ENCODE results near the gene DNTTIP2.

DNTTIP2 gene

DNA sequence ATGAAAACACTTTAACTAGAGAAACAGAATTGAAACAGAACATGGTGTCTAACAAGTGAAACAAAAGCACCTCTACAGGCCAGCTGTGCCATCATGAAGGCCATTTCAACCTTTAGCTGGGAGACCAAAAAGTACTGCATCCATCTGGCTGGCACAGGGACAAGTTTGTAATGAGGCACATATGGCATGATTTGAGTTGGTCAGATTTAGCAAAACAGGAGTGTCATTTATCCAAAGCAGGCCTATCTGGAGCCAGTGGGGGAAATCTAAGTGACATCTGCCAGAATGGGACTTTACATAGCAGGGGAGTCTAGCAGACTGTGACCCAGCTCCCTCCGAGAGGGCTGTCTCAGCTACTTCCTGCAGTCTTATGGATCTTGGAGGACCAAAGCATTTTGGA is 51.9 kb downstream of the DNTTIP2 start:
- ATAC-seq (replicated peaks; ENCODE audit: extremely low read depth, poor library complexity, severe bottlenecking): no peak
- DNase-seq (ENCODE audit: low spot score in 2 of 2): no peak
- Mint-ChIP-seq H3K9me3 (no peaks in the 10 kb centered on the region), H3K36me3 (ENCODE audit: insufficient read depth) (no peaks in the 10 kb centered on the region), H3K4me3 (no peak overlapping the region), H3K27me3 (no peaks in the 10 kb centered on the region), H3K27ac (ENCODE audit: low read depth) (no peak overlapping the region), H3K4me1 (no peaks in the 10 kb centered on the region)

DNA sequence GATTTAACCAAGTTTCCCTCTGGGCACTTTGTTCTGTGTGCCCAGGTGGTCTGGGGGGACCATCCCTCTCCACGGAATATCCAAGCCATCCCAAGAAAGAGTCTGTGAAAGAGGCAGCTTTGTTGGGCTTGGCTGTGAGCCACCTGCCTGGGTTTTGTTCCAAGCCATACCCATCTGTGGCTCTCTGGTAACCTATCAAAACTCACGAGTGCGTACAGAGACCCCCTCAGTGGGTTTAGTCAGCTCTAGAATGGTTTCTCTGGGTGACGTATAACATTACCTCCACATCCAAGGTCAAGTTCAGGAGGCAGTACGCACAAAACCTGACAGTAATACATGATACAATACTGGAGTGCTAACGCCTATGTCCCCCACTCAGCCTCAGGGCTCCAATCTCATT is 54.2 kb downstream of the DNTTIP2 start:
- no peak for ATAC-seq (replicated peaks; ENCODE audit: extremely low read depth, poor library complexity, severe bottlenecking)
- Mint-ChIP-seq H3K4me1 (no peaks in the 10 kb centered on the region), H3K9me3 (no peaks in the 10 kb centered on the region), H3K27me3 (no peaks in the 10 kb centered on the region), H3K27ac (ENCODE audit: low read depth) (no peak overlapping the region), H3K4me3 (no peak overlapping the region), H3K36me3 (ENCODE audit: insufficient read depth) (no peaks in the 10 kb centered on the region)
- no peak for DNase-seq (ENCODE audit: low spot score in 2 of 2)

DNA sequence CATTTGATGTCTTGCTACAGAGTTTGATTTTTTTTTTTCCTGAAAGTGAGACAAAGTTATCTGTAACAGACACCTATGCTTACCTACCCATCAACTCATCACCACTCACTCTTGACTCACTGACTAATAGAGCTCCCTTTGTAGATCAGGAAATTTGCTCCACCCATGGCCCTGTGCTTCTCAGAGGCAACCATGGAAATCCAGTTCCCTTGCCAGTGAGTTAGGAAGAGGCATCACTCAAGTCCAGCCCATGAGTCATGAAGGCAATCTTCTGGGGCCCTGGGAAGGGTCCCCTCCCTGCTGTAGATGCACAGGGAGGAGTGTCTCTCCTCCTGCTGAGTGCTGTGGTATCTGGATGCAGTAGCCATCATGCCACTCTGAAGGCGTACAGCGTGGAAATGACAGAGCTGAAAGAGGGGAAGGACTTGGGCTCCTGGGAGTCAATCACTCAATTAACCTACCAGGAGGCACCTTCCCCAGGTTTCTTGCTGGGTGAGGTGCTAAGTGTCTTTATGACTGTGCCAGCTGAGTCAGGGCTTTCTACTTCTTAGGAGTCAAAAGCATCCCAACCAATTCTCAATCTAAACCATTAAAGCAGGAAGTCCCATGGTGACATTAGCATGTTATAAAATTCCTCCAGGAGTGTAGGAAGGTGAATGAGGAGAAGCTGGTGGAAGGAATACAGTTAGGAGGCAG is 56.1 kb downstream of the DNTTIP2 start:
- Mint-ChIP-seq H3K4me3 (no peak overlapping the region), H3K27me3 (no peaks in the 10 kb centered on the region), H3K4me1 (peaks cover 9% of the 10 kb centered on the region), H3K9me3 (no peaks in the 10 kb centered on the region), H3K36me3 (ENCODE audit: insufficient read depth) (no peaks in the 10 kb centered on the region), H3K27ac (ENCODE audit: low read depth) (no peak overlapping the region)
- ATAC-seq (replicated peaks; ENCODE audit: extremely low read depth, poor library complexity, severe bottlenecking) (no peak), DNase-seq (ENCODE audit: low spot score in 2 of 2) (no peak)

DNA sequence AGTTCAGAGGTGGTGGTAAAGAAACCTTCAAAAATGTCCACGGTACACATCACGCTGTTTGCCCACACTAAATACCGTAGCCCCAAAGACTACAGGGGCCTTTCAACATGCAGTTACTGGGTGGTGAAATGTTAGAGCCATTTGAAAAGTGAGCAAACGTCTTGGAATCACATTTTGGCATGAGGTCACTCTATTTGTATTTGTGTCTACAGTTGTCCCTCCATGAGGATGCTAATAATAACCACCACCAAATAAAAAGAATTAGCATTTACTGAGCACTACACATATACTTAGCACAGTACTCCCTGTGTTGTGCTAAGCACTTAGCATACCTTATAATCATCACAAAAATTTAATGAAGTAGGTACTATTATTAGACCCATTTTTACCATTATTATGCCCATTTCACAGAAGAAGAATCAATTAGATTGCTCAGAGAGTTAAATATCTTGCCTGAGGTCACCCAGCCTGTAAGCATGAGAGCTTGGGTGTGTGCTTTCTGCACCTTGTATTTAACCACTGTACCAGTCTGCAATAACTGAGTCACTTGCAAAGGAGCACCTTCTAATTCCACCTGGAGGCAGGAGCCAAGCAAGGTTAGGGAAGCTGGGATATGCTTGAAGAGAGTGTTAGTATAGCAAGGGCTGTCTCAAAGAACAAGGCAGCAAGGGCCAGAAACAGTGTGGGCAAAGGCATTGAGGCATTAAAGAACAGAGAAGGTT is 57.4 kb downstream of the DNTTIP2 start:
- H3K9me3 Mint-ChIP-seq: no peaks in the 10 kb centered on the region
- no peaks in the 10 kb centered on the region for H3K27me3 Mint-ChIP-seq
- peaks cover 22% of the 10 kb centered on the region for H3K4me1 Mint-ChIP-seq
- H3K4me3 Mint-ChIP-seq: no peak overlapping the region
- H3K36me3 Mint-ChIP-seq (ENCODE audit: insufficient read depth): no peaks in the 10 kb centered on the region
- ATAC-seq (replicated peaks; ENCODE audit: extremely low read depth, poor library complexity, severe bottlenecking) (no peak), DNase-seq (ENCODE audit: low spot score in 2 of 2) (no peak)
- H3K27ac Mint-ChIP-seq (ENCODE audit: low read depth): no peak overlapping the region

DNA sequence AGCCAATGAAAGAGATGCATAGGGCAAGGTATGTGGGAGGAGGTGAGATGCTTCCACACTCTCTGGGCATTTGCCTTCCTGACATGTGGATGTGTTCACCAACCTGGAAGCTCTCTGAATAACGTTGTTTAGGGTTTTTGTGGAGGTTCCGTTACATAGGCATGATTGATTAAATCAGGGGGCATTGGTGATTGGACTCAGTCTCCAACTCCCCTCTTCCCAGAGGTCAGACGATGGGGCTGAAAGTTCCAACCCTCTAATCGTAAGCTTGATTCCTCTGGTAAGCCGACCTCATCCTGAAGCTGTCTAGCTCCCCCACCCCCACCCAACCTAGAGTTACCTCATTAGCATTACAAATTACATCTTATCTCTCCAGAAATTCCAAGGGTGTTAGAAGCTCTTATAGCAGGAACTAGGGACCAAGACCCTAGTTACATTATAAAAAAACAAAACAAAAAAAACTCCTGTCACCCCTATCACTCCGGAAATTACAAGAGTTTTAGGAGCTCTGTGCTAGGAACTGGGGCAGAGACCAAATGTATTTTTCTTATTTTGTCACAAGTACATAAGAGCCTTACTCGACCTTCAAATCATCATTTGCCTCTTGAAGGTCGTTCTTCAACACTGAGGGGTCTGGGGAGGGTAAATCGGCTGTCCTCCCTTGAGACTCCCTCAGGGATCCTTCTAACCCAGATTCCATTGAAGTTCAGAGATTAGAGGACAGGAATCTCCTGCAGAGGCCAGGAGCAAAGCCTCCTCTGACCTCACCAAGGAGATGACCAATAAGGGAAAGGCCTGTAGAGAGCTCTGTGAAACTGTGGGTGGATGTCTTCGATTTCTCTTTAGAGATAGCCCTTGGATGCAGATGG is 58.2 kb downstream of the DNTTIP2 start:
- H3K27me3 Mint-ChIP-seq: no peaks in the 10 kb centered on the region
- DNase-seq (ENCODE audit: low spot score in 2 of 2): no peak
- no peak for ATAC-seq (replicated peaks; ENCODE audit: extremely low read depth, poor library complexity, severe bottlenecking)
- no peaks in the 10 kb centered on the region for H3K36me3 Mint-ChIP-seq (ENCODE audit: insufficient read depth)
- H3K27ac Mint-ChIP-seq (ENCODE audit: low read depth): no peak overlapping the region
- H3K4me3 Mint-ChIP-seq: no peak overlapping the region
- H3K9me3 Mint-ChIP-seq: no peaks in the 10 kb centered on the region
- H3K4me1 Mint-ChIP-seq: peaks cover 22% of the 10 kb centered on the region

DNA sequence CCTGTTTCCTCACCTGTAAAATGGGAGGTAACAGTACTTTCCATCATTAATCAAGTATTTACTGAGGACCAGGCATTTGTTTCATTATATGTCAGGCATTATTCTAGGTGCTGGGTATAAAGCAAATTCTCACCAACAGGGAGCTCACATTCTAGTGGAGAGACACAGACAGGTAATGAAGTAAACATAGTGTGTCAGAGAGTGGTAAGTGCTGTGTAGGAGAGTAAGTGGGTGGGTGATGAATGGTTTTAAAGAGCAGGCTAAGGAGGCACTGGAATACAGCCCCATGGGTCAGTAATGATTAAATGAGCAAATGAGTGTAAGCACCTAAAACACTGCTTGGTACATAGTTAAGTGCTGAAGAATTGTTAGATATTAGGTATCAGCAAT is 60.4 kb downstream of the DNTTIP2 start:
- Mint-ChIP-seq H3K9me3 (no peaks in the 10 kb centered on the region), H3K27ac (ENCODE audit: low read depth) (peak overlapping the region; percentile 80), H3K27me3 (no peaks in the 10 kb centered on the region), H3K36me3 (ENCODE audit: insufficient read depth) (no peaks in the 10 kb centered on the region), H3K4me1 (peaks cover 22% of the 10 kb centered on the region), H3K4me3 (peak overlapping the region; percentile 33)
- ATAC-seq (replicated peaks; ENCODE audit: extremely low read depth, poor library complexity, severe bottlenecking): no peak
- no peak for DNase-seq (ENCODE audit: low spot score in 2 of 2)

DNA sequence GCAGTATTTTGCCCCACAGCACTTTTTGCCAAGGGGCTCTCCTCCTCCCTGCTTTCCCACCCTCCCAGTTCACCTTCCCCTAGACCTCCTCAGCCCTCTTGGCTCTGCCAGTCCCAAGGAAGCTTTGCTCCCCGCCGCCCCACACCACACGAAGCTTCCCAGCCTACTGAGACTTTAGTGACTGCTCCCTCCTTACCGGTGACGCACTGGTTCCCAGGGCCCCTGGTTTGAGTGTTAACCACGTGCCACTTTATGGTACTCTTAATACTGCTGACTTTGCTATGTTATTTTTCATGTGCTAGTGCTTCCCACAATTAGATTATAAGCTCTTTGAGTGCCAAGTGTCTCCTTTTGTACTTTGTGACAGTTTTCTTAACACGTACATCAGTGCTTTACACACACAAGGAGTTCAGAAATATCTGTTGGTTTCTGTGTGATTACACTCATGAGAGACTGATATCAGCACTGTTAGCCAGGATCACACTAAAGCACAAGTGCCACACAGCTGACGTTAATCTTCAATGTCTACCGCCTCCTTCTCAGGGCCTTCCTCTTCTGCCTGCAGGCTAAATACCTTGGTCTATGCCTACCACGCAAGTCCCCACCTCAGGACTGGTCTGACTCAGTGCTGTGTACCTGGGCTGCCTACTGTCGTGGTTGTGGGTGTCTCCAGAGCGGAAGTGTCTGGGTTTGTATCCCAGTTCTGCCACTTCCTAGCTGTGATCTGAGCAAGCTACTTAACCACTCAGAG is 61.0 kb downstream of the DNTTIP2 start:
- DNase-seq (ENCODE audit: low spot score in 2 of 2): peak in 1 of 2 donors; percentile 49
- Mint-ChIP-seq H3K4me1 (peaks cover 22% of the 10 kb centered on the region), H3K9me3 (no peaks in the 10 kb centered on the region), H3K27ac (ENCODE audit: low read depth) (peak overlapping the region; percentile 80), H3K4me3 (peak overlapping the region; percentile 33), H3K36me3 (ENCODE audit: insufficient read depth) (no peaks in the 10 kb centered on the region), H3K27me3 (no peaks in the 10 kb centered on the region)
- ATAC-seq (replicated peaks; ENCODE audit: extremely low read depth, poor library complexity, severe bottlenecking): peak; percentile 90

DNA sequence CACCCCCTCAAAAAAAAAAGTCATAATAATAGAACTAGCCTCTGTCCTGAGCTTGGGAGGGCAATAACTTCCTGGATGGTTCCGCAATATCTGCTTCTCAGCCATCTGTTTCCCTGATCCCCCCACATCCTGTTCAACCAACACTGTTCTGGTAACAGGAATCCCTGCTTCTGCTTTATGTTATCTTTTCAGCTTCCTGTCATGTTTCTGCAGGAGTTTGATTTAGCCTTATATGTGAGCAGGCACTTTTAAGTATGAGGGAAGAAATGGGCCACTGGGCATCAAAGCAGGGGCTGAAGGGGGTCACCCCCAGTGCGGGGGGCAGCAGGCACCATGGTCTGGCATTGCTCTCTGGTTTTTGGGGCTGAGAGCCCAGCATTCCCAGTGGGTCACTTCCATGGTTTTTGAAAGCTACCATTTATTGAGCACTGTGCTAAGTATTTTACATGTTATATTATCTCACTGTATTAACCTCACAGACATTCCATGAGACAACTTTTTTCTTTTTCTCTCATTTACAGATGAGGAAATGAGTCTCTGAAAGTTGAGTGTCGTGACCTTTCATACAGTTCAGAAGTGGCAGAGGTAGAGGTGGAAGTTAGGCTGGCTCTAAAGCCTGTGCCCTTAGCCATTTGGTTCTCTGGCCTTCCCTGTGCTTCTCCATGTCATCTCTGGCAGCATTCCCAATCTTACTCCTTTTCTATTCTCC is 61.9 kb downstream of the DNTTIP2 start:
- Mint-ChIP-seq H3K9me3 (no peaks in the 10 kb centered on the region), H3K4me3 (no peak overlapping the region), H3K4me1 (peaks cover 22% of the 10 kb centered on the region), H3K27ac (ENCODE audit: low read depth) (peak overlapping the region; percentile 80), H3K27me3 (no peaks in the 10 kb centered on the region), H3K36me3 (ENCODE audit: insufficient read depth) (no peaks in the 10 kb centered on the region)
- ATAC-seq (replicated peaks; ENCODE audit: extremely low read depth, poor library complexity, severe bottlenecking) (no peak), DNase-seq (ENCODE audit: low spot score in 2 of 2) (no peak)
